GM12878 (cell line): ENCODE measurements around the gene MPP7. TPM values are rescaled to one million over a fixed set of nuclear protein-coding genes. Genes with fewer than 3 reads are reported as not detected.

Experiments
- ATAC-seq: fragments of 200-7000 bp; cut with Tn5 transposase; 3 replicates; pipeline ENCODE4 v1.9.1; 2020; ENCODE audit warnings: mild to moderate bottlenecking, moderate library complexity
- BruUV-seq: library from RNA; stranded (reverse); fragments of 400-500 nt; replicated peaks from 2 replicates; lab custom pipeline; 2021; lab: Mats Ljungman, UMichigan
- CTCF ChIA-PET: fragments of 300-600 bp; sonication (Branson Sonifier 250); formaldehyde crosslinking; extraction: SDS; loops from one replicate; lab custom pipeline; 2021; ENCODE audit warnings: inconsistent platforms; lab: Yijun Ruan, JAX
- POLR2A ChIA-PET: fragments of 350-600 bp; formaldehyde crosslinking; extraction: SDS; loops from one replicate; lab custom pipeline; 2021; ENCODE audit warnings: inconsistent platforms; lab: Charles Lee
- RAD21 ChIA-PET: fragments of 300-600 bp; sonication (Branson Sonifier 250); formaldehyde crosslinking; loops from one replicate; lab custom pipeline; 2023; ENCODE audit warnings: antibody characterized with exemption; ENCODE audit not compliant: unreplicated experiment; lab: Charles Lee
- SMC1A ChIA-PET: fragments of 300-600 bp; sonication (Branson Sonifier 250); formaldehyde crosslinking; loops from one replicate; lab custom pipeline; 2023; ENCODE audit not compliant: unreplicated experiment, uncharacterized antibody; lab: Charles Lee
- DNase-seq: peaks from one replicate; pipeline ENCODE4 v3.0.0-alpha.2; 2011; ENCODE audit warnings: low read depth, low spot score
- FAIRE-seq: peaks from 3 replicates; lab custom pipeline; 2011; peaks lifted over from hg19 to GRCh38; lab: Jason Lieb, UNC
- H2AFZ ChIP-seq: 2 replicates; pipeline ENCODE4 v1.6.0; 2011; ENCODE audit warnings: low read depth, low read length, control low read depth; ENCODE audit not compliant: control insufficient read depth
- H3K27ac ChIP-seq: 2 replicates; pipeline ENCODE4 v1.5.1; 2011; ENCODE audit warnings: control low read depth; ENCODE audit not compliant: control insufficient read depth, insufficient read depth
- H3K27me3 ChIP-seq, 2 experiments: replicated peaks in 1 of 2; 2 replicates each; pipeline versions ENCODE4 v1.6.0 to v1.6.1; 2011; ENCODE audit warnings: low read length in 1 of 2; ENCODE audit not compliant: control insufficient read depth in 2 of 2, insufficient read depth in 2 of 2
- H3K36me3 ChIP-seq, 2 experiments: 2 replicates each; pipeline ENCODE4 v1.5.1; 2011; ENCODE audit warnings: low read length in 1 of 2; ENCODE audit not compliant: control insufficient read depth in 2 of 2, insufficient read depth in 2 of 2
- H3K4me1 ChIP-seq: 2 replicates; pipeline ENCODE4 v1.6.1; 2011; ENCODE audit warnings: mild to moderate bottlenecking, low read length, moderate library complexity, mixed read lengths; ENCODE audit not compliant: control insufficient read depth, insufficient read depth
- H3K4me2 ChIP-seq: 2 replicates; pipeline ENCODE4 v1.6.0; 2011; ENCODE audit warnings: control low read depth; ENCODE audit not compliant: control insufficient read depth, insufficient read depth
- H3K4me3 ChIP-seq: fragments of 200-600 bp; sonication (generic); 2 replicates; pipeline ENCODE4 v1.5.1; 2016
- H3K79me2 ChIP-seq: 2 replicates; pipeline ENCODE4 v1.6.0; 2011; ENCODE audit warnings: low read length; ENCODE audit not compliant: control insufficient read depth, insufficient read depth
- H3K9ac ChIP-seq: 2 replicates; pipeline ENCODE4 v1.8.0; 2011; ENCODE audit warnings: low read length, control low read depth, mixed read lengths; ENCODE audit not compliant: control insufficient read depth, insufficient read depth
- H3K9me3 ChIP-seq: replicated peaks from 3 replicates; pipeline ENCODE4 v1.5.1; 2011; ENCODE audit warnings: mild to moderate bottlenecking, low read length; ENCODE audit not compliant: control insufficient read depth, insufficient read depth
- H4K20me1 ChIP-seq: 2 replicates; pipeline ENCODE4 v1.6.0; 2011; ENCODE audit not compliant: control insufficient read depth, insufficient read depth
- CBX3 ChIP-seq: fragments of 200-600 bp; sonication (generic); IDR thresholded peaks from 2 replicates; pipeline ENCODE4 v1.6.1; 2016; ENCODE audit warnings: low read depth, borderline replicate concordance
- ELK1 ChIP-seq: IDR thresholded peaks from 2 replicates; pipeline ENCODE4 v1.6.1; 2012; ENCODE audit warnings: low read depth, low read length, improper control_type of control experiment
- HSF1 ChIP-seq: fragments of 150-350 bp; IDR thresholded peaks from 2 replicates; pipeline ENCODE4 v1.6.1; 2014; ENCODE audit warnings: mild to moderate bottlenecking, low read depth, low read length
- ZBTB11 ChIP-seq: fragments of 450-650 bp; formaldehyde crosslinking; IDR thresholded peaks from 2 replicates; pipeline ENCODE4 v1.5.0; 2022; ENCODE audit warnings: mild to moderate bottlenecking, missing genetic modification characterization
- ZNF207 ChIP-seq: fragments of 450-650 bp; IDR thresholded peaks from 2 replicates; pipeline ENCODE4 v1.6.1; 2014; ENCODE audit warnings: antibody characterized with exemption, mild to moderate bottlenecking, borderline replicate concordance
- ZNF592 ChIP-seq: fragments of 450-650 bp; IDR thresholded peaks from 2 replicates; pipeline ENCODE4 v1.6.1; 2017; ENCODE audit warnings: mild to moderate bottlenecking, moderate library complexity
- WGBS: methylation state at CpG from one replicate; pipeline ENCODE4 v1.1.6; 2016; ENCODE audit warnings: low lambda C conversion rate; ENCODE audit not compliant: insufficient replicate concordance, insufficient coverage; ENCODE audit errors: missing lambda C conversion rate; 5-methylcytosine and 5-hydroxymethylcytosine counted together
- in situ Hi-C: fragments of 300-500 bp; cut with MboI; formaldehyde crosslinking; loops from 9 replicates; pipeline ENCODE4 v1.14.3; 2018; ENCODE audit warnings: mixed read lengths
- intact Hi-C: fragments of 100-400 bp; cut with micrococcal nuclease; formaldehyde crosslinking; loops from one replicate; pipeline ENCODE4 v1.14.2; 2022; ENCODE audit not compliant: unreplicated experiment
- polyA plus RNA-seq, 11 experiments: library from polyadenylated mRNA; depleted of rRNA in 4 of 11; unstranded in 6 of 11; stranded (reverse) in 5 of 11; fragments of >200 nt; fragmentation: Nextera tagmentation in 4 of 11; fragmentation: Illumina TruSeq in 1 of 11; extraction: Ambion mirVana in 4 of 11; extraction: Trizol in 1 of 11; gene quantifications; 1 replicate in 1 of 11; 2 replicates in 10 of 11; pipeline versions ENCODE4 v1.2.1 to v1.2.3, GENCODE V29; 2011 to 2016; ENCODE audit warnings: inconsistent platforms in 2 of 11, missing spikeins in 2 of 11, low read depth in 1 of 11
- total RNA-seq, 4 experiments: library from RNA; depleted of rRNA in 3 of 4; stranded (reverse); fragments of >200 nt in 3 of 4; fragmentation: Illumina TruSeq in 1 of 4; extraction: Trizol in 1 of 4; gene quantifications; 2 replicates each; pipeline versions ENCODE4 v1.2.1 to v1.2.3, GENCODE V29; 2013 to 2021

Gene MPP7
- total and polyA plus RNA-seq, 10 of the 15 experiments (the other 5 are each of a cell fraction or from before 2014, with no cell fraction given), result 0.01 to 0.15 (median 0.05) TPM; not detected in 2

- SMC1A ChIA-PET, result no interaction called here
- Histone ChIP-seq H3K4me3 (no peak overlapping the region), H3K9me3 (no peaks in the 10 kb centered on the region), H3K9ac (no peak overlapping the region), H3K4me1 (no peaks in the 10 kb centered on the region)
- intact Hi-C loops, result no loop called here
- TF ChIP-seq ELK1 (no peak), ZBTB11 (CRISPR knock-in tag) (no peak), ZNF207 (no peak), CBX3 (no peak), ZNF592 (no peak), HSF1 (no peak)
- TF ChIP-seq, all 136 proteins: peak for 0
- FAIRE-seq (no peak), DNase-seq (no peak), ATAC-seq (no peak)
- ChIA-PET RAD21 (no interaction called here), POLR2A (no interaction called here), CTCF (no interaction called here)
- WGBS, result 71% methylated on average over 4 of the region's 4 CpGs
- H3K27ac ChIP-seq, result no peak overlapping the region
- no peak overlapping the region for H2AFZ ChIP-seq
- in situ Hi-C loops, result no loop called here
- no peaks in the 10 kb centered on the region for H4K20me1 ChIP-seq
- no peaks in the 10 kb centered on the region for H3K36me3 ChIP-seq
- no peaks in the 10 kb centered on the region for H3K79me2 ChIP-seq
- H3K27me3 ChIP-seq, result no peaks in the 10 kb centered on the region
- no TSS peak for BruUV-seq
- H3K4me2 ChIP-seq, result no peak overlapping the region
Measured at GRCh38 chr10:28279878-28280277, 23.0 kb downstream of the MPP7 start.
